Hepatocyte (in vitro differentiated cells): ENCODE results near the gene BHMT2.

ENCODE experiments used
- CTCF ChIP-seq: fragments of 200-600 bp; sonication (generic); IDR thresholded peaks from 2 replicates; pipeline ENCODE4 v1.5.1; 2016; ENCODE audit warnings: antibody characterized with exemption, mild to moderate bottlenecking; ENCODE audit not compliant: poor library complexity
- EZH2 ChIP-seq: fragments of 200-600 bp; sonication (generic); IDR thresholded peaks from 2 replicates; pipeline ENCODE4 v1.6.1; 2016; ENCODE audit warnings: antibody characterized with exemption, mild to moderate bottlenecking, borderline replicate concordance

GRCh38 chr5:79070350-79070667 is 742 bp downstream of the BHMT2 start:
- TF ChIP-seq EZH2 (no peak), CTCF (no peak)
